ENCODE data around the gene HCAR2. TPM values are rescaled to one million over a fixed set of nuclear protein-coding genes. Genes with fewer than 3 reads are reported as not detected.
"Not testable (repeated sequence)": the region's sequence is repeated elsewhere in the genome, so short reads cannot be mapped to it uniquely, and the experiment has no call there.

HCAR2 gene
- polyA plus RNA-seq, 3 donors from 2014 or later: not detected

GRCh38 chr12:122729583-122730214 lies 26.5 kb upstream of the HCAR2 start:
- H3K27ac Mint-ChIP-seq: no peak overlapping the region
- no peak for DNase-seq
- H3K4me3 Mint-ChIP-seq: no peak overlapping the region
- H3K9me3 Mint-ChIP-seq: no peaks in the 10 kb centered on the region
- no peaks in the 10 kb centered on the region for H3K36me3 Mint-ChIP-seq
- peaks cover 0 to 2% of the 10 kb centered on the region in 2 donors for H3K4me1 Mint-ChIP-seq
- H3K27me3 Mint-ChIP-seq (ENCODE audit: low read depth in 3 of 3): peaks cover 0 to 6% (median 4%) of the 10 kb centered on the region in 3 donors

GRCh38 chr12:122726080-122726558 lies 23.0 kb upstream of the HCAR2 start:
- H3K27ac Mint-ChIP-seq: no peak overlapping the region
- H3K36me3 Mint-ChIP-seq: no peaks in the 10 kb centered on the region
- H3K4me3 Mint-ChIP-seq: no peak overlapping the region
- no peaks in the 10 kb centered on the region for H3K9me3 Mint-ChIP-seq
- H3K27me3 Mint-ChIP-seq (ENCODE audit: low read depth in 3 of 3): peaks cover 2 to 3% (median 3%) of the 10 kb centered on the region in 3 donors
- no peak for DNase-seq
- no peaks in the 10 kb centered on the region for H3K4me1 Mint-ChIP-seq

GRCh38 chr12:122725452-122726079 lies 22.4 kb upstream of the HCAR2 start:
- Mint-ChIP-seq H3K36me3 (no peaks in the 10 kb centered on the region), H3K4me3 (no peak overlapping the region), H3K4me1 (no peaks in the 10 kb centered on the region), H3K27ac (no peak overlapping the region), H3K9me3 (no peaks in the 10 kb centered on the region), H3K27me3 (ENCODE audit: low read depth in 3 of 3) (peaks cover 2 to 3% (median 3%) of the 10 kb centered on the region in 3 donors)
- DNase-seq: no peak

GRCh38 chr12:122724641-122725243 lies 21.6 kb upstream of the HCAR2 start:
- Mint-ChIP-seq H3K27ac (no peak overlapping the region), H3K9me3 (no peaks in the 10 kb centered on the region), H3K4me1 (no peaks in the 10 kb centered on the region), H3K27me3 (ENCODE audit: low read depth in 3 of 3) (peaks cover 3% of the 10 kb centered on the region in 3 donors), H3K4me3 (no peak overlapping the region), H3K36me3 (no peaks in the 10 kb centered on the region)
- DNase-seq: no peak

GRCh38 chr12:122722387-122722786 lies 19.2 kb upstream of the HCAR2 start:
- Mint-ChIP-seq H3K27me3 (ENCODE audit: low read depth in 3 of 3) (peaks cover 0 to 3% (median 3%) of the 10 kb centered on the region in 3 donors), H3K27ac (no peak overlapping the region), H3K4me1 (no peaks in the 10 kb centered on the region), H3K4me3 (no peak overlapping the region), H3K36me3 (no peaks in the 10 kb centered on the region), H3K9me3 (no peaks in the 10 kb centered on the region)
- DNase-seq: no peak

GRCh38 chr12:122721057-122721545 lies 17.9 kb upstream of the HCAR2 start:
- no peak overlapping the region for H3K27ac Mint-ChIP-seq

GRCh38 chr12:122716658-122717057 lies 13.5 kb upstream of the HCAR2 start, which contains the start of gene HCAR3:
TSS of gene HCAR3 (minus strand) at chr12:122716811. CDS start at chr12:122716737, 74 bp downstream.
- H3K36me3 Mint-ChIP-seq; H3K4me3 Mint-ChIP-seq; H3K27ac Mint-ChIP-seq; H3K27me3 Mint-ChIP-seq (ENCODE audit: low read depth in 3 of 3); DNase-seq; H3K9me3 Mint-ChIP-seq; H3K4me1 Mint-ChIP-seq: not testable (repeated sequence)

More at GRCh38 chr12:122721057-122721545, 17.9 kb upstream of the HCAR2 start:
- DNase-seq: no peak
- Mint-ChIP-seq H3K4me1 (no peaks in the 10 kb centered on the region), H3K9me3 (no peaks in the 10 kb centered on the region), H3K4me3 (no peak overlapping the region), H3K27me3 (ENCODE audit: low read depth in 3 of 3) (peaks cover 0 to 3% (median 3%) of the 10 kb centered on the region in 3 donors), H3K36me3 (no peaks in the 10 kb centered on the region)

GRCh38 chr12:122715211-122715610 lies 12.1 kb upstream of the HCAR2 start:
- not testable (repeated sequence) for H3K9me3 Mint-ChIP-seq; H3K36me3 Mint-ChIP-seq; DNase-seq; H3K4me3 Mint-ChIP-seq; H3K4me1 Mint-ChIP-seq; H3K27ac Mint-ChIP-seq; H3K27me3 Mint-ChIP-seq (ENCODE audit: low read depth in 3 of 3)

- not testable (repeated sequence) for H3K27ac Mint-ChIP-seq; H3K36me3 Mint-ChIP-seq; H3K27me3 Mint-ChIP-seq (ENCODE audit: low read depth in 3 of 3); H3K4me3 Mint-ChIP-seq; H3K4me1 Mint-ChIP-seq; DNase-seq; H3K9me3 Mint-ChIP-seq
Measured at GRCh38 chr12:122713491-122714188, 10.5 kb upstream of the HCAR2 start.

- H3K27ac Mint-ChIP-seq; H3K9me3 Mint-ChIP-seq; H3K36me3 Mint-ChIP-seq; H3K27me3 Mint-ChIP-seq (ENCODE audit: low read depth in 3 of 3); H3K4me1 Mint-ChIP-seq; DNase-seq; H3K4me3 Mint-ChIP-seq: not testable (repeated sequence)
Measured at GRCh38 chr12:122711266-122711665, 8.1 kb upstream of the HCAR2 start.

- H3K4me3 Mint-ChIP-seq: not testable (repeated sequence)
Measured at GRCh38 chr12:122710341-122710740, 7.2 kb upstream of the HCAR2 start.

GRCh38 chr12:122709287-122709686 lies 6.1 kb upstream of the HCAR2 start:
- H3K27ac Mint-ChIP-seq; H3K36me3 Mint-ChIP-seq; H3K4me3 Mint-ChIP-seq; H3K9me3 Mint-ChIP-seq; H3K4me1 Mint-ChIP-seq; DNase-seq; H3K27me3 Mint-ChIP-seq (ENCODE audit: low read depth in 3 of 3): not testable (repeated sequence)

More at GRCh38 chr12:122710341-122710740, 7.2 kb upstream of the HCAR2 start:
- not testable (repeated sequence) for DNase-seq; H3K4me1 Mint-ChIP-seq; H3K27ac Mint-ChIP-seq; H3K36me3 Mint-ChIP-seq; H3K9me3 Mint-ChIP-seq; H3K27me3 Mint-ChIP-seq (ENCODE audit: low read depth in 3 of 3)

- DNase-seq; H3K9me3 Mint-ChIP-seq; H3K36me3 Mint-ChIP-seq; H3K4me1 Mint-ChIP-seq; H3K4me3 Mint-ChIP-seq; H3K27ac Mint-ChIP-seq; H3K27me3 Mint-ChIP-seq (ENCODE audit: low read depth in 3 of 3): not testable (repeated sequence)
Measured at GRCh38 chr12:122703841-122704240, 684 bp upstream of the HCAR2 start.

- H3K4me1 Mint-ChIP-seq; H3K9me3 Mint-ChIP-seq; H3K36me3 Mint-ChIP-seq; H3K4me3 Mint-ChIP-seq; H3K27ac Mint-ChIP-seq; H3K27me3 Mint-ChIP-seq (ENCODE audit: low read depth in 3 of 3); DNase-seq: not testable (repeated sequence)
Measured at GRCh38 chr12:122701481-122701880, 1.7 kb downstream of the HCAR2 start.
